Parathyroid adenoma (tissue), 2 donors: ENCODE results near the gene FNDC3B.
A peak's percentile ranks its signal among the peaks of the same experiment; 100 is the strongest.

Source experiments
- H2AFZ ChIP-seq: fragments of 300-600 bp; sonication (generic); one replicate; pipeline ENCODE4 v1.7.0; 2017; ENCODE audit warnings: antibody characterized with exemption, mild to moderate bottlenecking
- H3K27ac ChIP-seq: fragments of 300-600 bp; sonication (generic); one replicate; pipeline ENCODE4 v1.7.0; 2017
- H3K27me3 ChIP-seq: fragments of 300-600 bp; sonication (generic); one replicate; pipeline ENCODE4 v1.7.0; 2017; ENCODE audit warnings: low read length; ENCODE audit not compliant: control insufficient read depth, insufficient read depth
- H3K36me3 ChIP-seq: fragments of 300-600 bp; sonication (generic); one replicate; pipeline ENCODE4 v1.7.0; 2017; ENCODE audit warnings: low read length; ENCODE audit not compliant: control insufficient read depth, insufficient read depth
- H3K4me1 ChIP-seq: fragments of 300-600 bp; sonication (generic); one replicate; pipeline ENCODE4 v1.7.0; 2017; ENCODE audit warnings: control low read depth
- H3K4me2 ChIP-seq: fragments of 300-600 bp; sonication (generic); one replicate; pipeline ENCODE4 v1.7.0; 2017; ENCODE audit warnings: low read length
- H3K4me3 ChIP-seq: fragments of 300-600 bp; sonication (generic); one replicate; pipeline ENCODE4 v1.7.0; 2017; ENCODE audit warnings: low read depth, low read length
- H3K79me2 ChIP-seq: fragments of 300-600 bp; sonication (generic); one replicate; pipeline ENCODE4 v1.7.0; 2017; ENCODE audit warnings: control low read depth
- H3K9ac ChIP-seq: fragments of 300-600 bp; sonication (generic); one replicate; pipeline ENCODE4 v1.7.0; 2017; ENCODE audit warnings: mild to moderate bottlenecking
- H3K9me3 ChIP-seq: fragments of 300-600 bp; sonication (generic); one replicate; pipeline ENCODE4 v1.7.0; 2017; ENCODE audit warnings: low read length; ENCODE audit not compliant: control insufficient read depth
- CTCF ChIP-seq: fragments of 300-600 bp; sonication (generic); IDR thresholded peaks from one replicate; pipeline ENCODE4 v1.7.0; 2017; ENCODE audit warnings: antibody characterized with exemption, mild to moderate bottlenecking
- donor health status: primary hyperparathyroidism.

The FNDC3B gene

GRCh38 chr3:172030181-172030580 lies 9.2 kb upstream of the FNDC3B start:
- Histone ChIP-seq H3K9ac (no peak overlapping the region), H3K4me3 (no peak overlapping the region), H3K36me3 (no peaks in the 10 kb centered on the region), H3K4me1 (no peaks in the 10 kb centered on the region), H2AFZ (no peak overlapping the region), H3K9me3 (no peaks in the 10 kb centered on the region), H3K79me2 (no peaks in the 10 kb centered on the region), H3K27ac (no peak overlapping the region), H3K27me3 (no peaks in the 10 kb centered on the region), H3K4me2 (no peak overlapping the region)
- no peak for TF ChIP-seq CTCF

DNA sequence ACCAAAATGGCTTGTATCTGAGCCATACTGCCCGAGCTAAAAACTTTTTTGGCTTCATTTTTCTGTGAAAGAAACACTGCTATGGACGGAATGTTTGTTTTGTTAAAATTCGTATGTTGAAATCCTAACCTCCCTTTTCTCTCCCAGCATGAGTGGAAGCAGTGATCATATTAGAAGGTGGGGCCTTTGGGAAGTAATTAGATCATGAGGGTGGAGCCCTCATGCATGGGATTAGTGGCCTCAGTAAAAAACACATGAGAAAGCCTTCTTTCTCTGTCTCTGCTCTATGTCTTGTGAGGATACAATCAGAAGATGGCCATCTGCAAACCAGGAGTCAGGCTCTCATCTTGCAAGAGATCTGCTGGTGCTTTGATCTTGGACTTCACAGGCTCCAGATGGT lies 7.4 kb upstream of the FNDC3B start:
- Histone ChIP-seq H3K4me1 (no peaks in the 10 kb centered on the region), H3K9ac (no peak overlapping the region), H3K27me3 (no peaks in the 10 kb centered on the region), H3K9me3 (no peaks in the 10 kb centered on the region), H2AFZ (no peak overlapping the region), H3K36me3 (no peaks in the 10 kb centered on the region), H3K27ac (no peak overlapping the region), H3K4me3 (no peak overlapping the region), H3K79me2 (no peaks in the 10 kb centered on the region), H3K4me2 (no peak overlapping the region)
- no peak for TF ChIP-seq CTCF

- Histone ChIP-seq H2AFZ (no peak overlapping the region), H3K79me2 (no peaks in the 10 kb centered on the region), H3K4me3 (no peak overlapping the region), H3K9me3 (no peaks in the 10 kb centered on the region), H3K27ac (no peak overlapping the region), H3K9ac (no peak overlapping the region), H3K4me1 (no peaks in the 10 kb centered on the region), H3K36me3 (no peaks in the 10 kb centered on the region), H3K27me3 (no peaks in the 10 kb centered on the region), H3K4me2 (no peak overlapping the region)
- no peak for TF ChIP-seq CTCF
These were observed 6.0 kb upstream of the FNDC3B start for GRCh38 chr3:172033396-172033795.

- H3K9ac ChIP-seq = no peak overlapping the region
- H3K4me1 ChIP-seq = no peaks in the 10 kb centered on the region
- no peaks in the 10 kb centered on the region for H3K9me3 ChIP-seq
- no peak overlapping the region for H3K27ac ChIP-seq
- no peaks in the 10 kb centered on the region for H3K27me3 ChIP-seq
- H2AFZ ChIP-seq = no peak overlapping the region
- no peaks in the 10 kb centered on the region for H3K36me3 ChIP-seq
- H3K4me3 ChIP-seq = no peak overlapping the region
- H3K4me2 ChIP-seq = no peak overlapping the region
- peak; percentile 58 for TF ChIP-seq CTCF
- H3K79me2 ChIP-seq = no peaks in the 10 kb centered on the region
These were observed 4.3 kb upstream of the FNDC3B start for GRCh38 chr3:172034786-172035685.
